ENCODE results near the gene MAGEA9. TPM values are rescaled to one million over a fixed set of nuclear protein-coding genes. Genes with fewer than 3 reads are reported as not detected.
A peak's percentile ranks its signal among the peaks of the same experiment; 100 is the strongest.
"Not testable (repeated sequence)": the region's sequence is repeated elsewhere in the genome, so short reads cannot be mapped to it uniquely, and the experiment has no call there.

The MAGEA9 gene
- total RNA-seq, 4 donors from 2014 or later, result not detected

DNA sequence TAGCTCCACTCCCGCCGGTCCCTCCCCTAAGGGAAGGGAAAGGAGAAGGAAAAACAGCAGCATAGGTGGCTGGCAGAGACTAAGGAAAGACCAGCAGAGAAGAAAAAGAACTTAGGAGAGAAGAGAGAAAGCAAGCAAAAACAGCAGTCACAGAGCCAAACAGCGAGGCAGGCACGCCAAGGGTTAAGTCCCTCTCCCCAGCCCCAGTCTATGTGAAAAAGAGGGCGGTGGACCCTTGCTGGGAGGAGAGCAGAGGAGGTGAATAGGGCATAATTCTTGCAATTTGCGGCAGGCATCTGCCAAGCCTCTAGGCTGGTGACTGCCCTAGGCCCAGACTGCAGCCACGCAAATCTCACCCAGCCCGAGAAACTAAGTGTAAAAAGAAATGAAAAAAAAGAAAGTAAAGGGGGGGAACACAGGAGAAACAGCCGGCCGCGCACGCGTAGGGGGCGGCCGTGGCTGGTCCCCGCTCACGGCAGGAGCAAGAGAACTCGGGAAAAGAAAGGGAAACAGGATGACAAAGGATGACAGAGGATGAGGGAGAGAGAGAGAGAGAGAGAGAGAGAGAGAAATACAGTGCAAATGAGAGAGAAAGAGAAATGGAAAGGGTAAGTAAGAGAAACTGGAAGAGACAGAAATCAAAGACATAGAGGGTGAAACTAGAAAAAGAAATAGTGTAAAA is 48.6 kb downstream of the MAGEA9 start:
- TF ChIP-seq, protein P1, sequence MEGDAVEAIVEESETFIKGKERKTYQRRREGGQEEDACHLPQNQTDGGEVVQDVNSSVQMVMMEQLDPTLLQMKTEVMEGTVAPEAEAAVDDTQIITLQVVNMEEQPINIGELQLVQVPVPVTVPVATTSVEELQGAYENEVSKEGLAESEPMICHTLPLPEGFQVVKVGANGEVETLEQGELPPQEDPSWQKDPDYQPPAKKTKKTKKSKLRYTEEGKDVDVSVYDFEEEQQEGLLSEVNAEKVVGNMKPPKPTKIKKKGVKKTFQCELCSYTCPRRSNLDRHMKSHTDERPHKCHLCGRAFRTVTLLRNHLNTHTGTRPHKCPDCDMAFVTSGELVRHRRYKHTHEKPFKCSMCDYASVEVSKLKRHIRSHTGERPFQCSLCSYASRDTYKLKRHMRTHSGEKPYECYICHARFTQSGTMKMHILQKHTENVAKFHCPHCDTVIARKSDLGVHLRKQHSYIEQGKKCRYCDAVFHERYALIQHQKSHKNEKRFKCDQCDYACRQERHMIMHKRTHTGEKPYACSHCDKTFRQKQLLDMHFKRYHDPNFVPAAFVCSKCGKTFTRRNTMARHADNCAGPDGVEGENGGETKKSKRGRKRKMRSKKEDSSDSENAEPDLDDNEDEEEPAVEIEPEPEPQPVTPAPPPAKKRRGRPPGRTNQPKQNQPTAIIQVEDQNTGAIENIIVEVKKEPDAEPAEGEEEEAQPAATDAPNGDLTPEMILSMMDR (IDR thresholded peaks at IDR 0.05), result no peak
- no peak for TF ChIP-seq POLR2A (IDR thresholded peaks at IDR 0.05)
- no peaks in the 10 kb centered on the region for H3K9me3 ChIP-seq
- DNase-seq, result peak; percentile 3 to 8
- no peaks in the 10 kb centered on the region for H3K36me3 ChIP-seq
- H3K27me3 ChIP-seq, result no peaks in the 10 kb centered on the region
- H3K4me3 ChIP-seq (replicated peaks in 1 of 3), result no peak overlapping the region
- 7 to 12% methylated on average over 18 of the region's 18 CpGs for WGBS, 2 donors
- intact Hi-C loops (cut with DNase I), result no loop called here
- H3K4me1 ChIP-seq, result no peaks in the 10 kb centered on the region
- no peak overlapping the region for H3K27ac ChIP-seq

GRCh38 chrX:149831473-149831872 is 49.7 kb downstream of the MAGEA9 start:
- H3K27me3 ChIP-seq, result no peaks in the 10 kb centered on the region
- no peaks in the 10 kb centered on the region for H3K9me3 ChIP-seq
- WGBS, 2 donors, result 90 to 93% methylated on average over 2 of the region's 2 CpGs
- H3K4me1 ChIP-seq, result no peaks in the 10 kb centered on the region
- DNase-seq, result no peak
- TF ChIP-seq POLR2A (IDR thresholded peaks at IDR 0.05), result no peak
- TF ChIP-seq, protein P1 (IDR thresholded peaks at IDR 0.05), result no peak
- intact Hi-C loops (cut with DNase I), result no loop called here
- H3K4me3 ChIP-seq (replicated peaks in 1 of 3), result no peak overlapping the region
- H3K36me3 ChIP-seq, result no peaks in the 10 kb centered on the region
- H3K27ac ChIP-seq, result no peak overlapping the region

- DNase-seq; H3K9me3 ChIP-seq; H3K4me3 ChIP-seq (replicated peaks in 1 of 3); H3K27ac ChIP-seq; H3K27me3 ChIP-seq; H3K36me3 ChIP-seq; H3K4me1 ChIP-seq; intact Hi-C loops (cut with DNase I): not testable (repeated sequence)
- 73 to 75% methylated on average over 5 of the region's 5 CpGs for WGBS, 2 donors
Measured at GRCh38 chrX:149836728-149837127, 55.0 kb downstream of the MAGEA9 start.

GRCh38 chrX:149837167-149837566 is 55.4 kb downstream of the MAGEA9 start:
- DNase-seq, result no peak
- H3K27ac ChIP-seq, result no peak overlapping the region
- intact Hi-C loops (cut with DNase I), result no loop called here
- no peak overlapping the region for H3K4me3 ChIP-seq (replicated peaks in 1 of 3)
- no peaks in the 10 kb centered on the region for H3K36me3 ChIP-seq
- TF ChIP-seq POLR2A (IDR thresholded peaks at IDR 0.05), result no peak
- TF ChIP-seq, protein P1 (IDR thresholded peaks at IDR 0.05), result no peak
- H3K9me3 ChIP-seq, result no peaks in the 10 kb centered on the region
- no peaks in the 10 kb centered on the region for H3K27me3 ChIP-seq
- no peaks in the 10 kb centered on the region for H3K4me1 ChIP-seq

Small RNA genes within 50 kb of the gene (small RNA-seq; reads per million reads assigned to genes)
- gene AC244098.1, result not detected
- not detected for gene AC244098.2
- gene AC244098.3, result not detected

Other genes with a start within 250 kb of the MAGEA9 start
- gene EOLA1, start 240.9 kb upstream of the MAGEA9 start, total RNA-seq, result 10 to 100 TPM; 12.9 to 20.1 (median 17.5) TPM
- not detected for gene HSFX3, start 232.0 kb upstream of the MAGEA9 start, total RNA-seq
- not detected for gene MAGEA9B, start 194.5 kb upstream of the MAGEA9 start, total RNA-seq
- under 1 TPM in 1 of 4 donors, not detected in 3; 0.81 TPM for gene HSFX2, start 186.6 kb upstream of the MAGEA9 start, total RNA-seq
- gene TMEM185A, start 150.1 kb upstream of the MAGEA9 start, total RNA-seq, result 10 to 100 TPM; 11.7 to 16.1 (median 13.2) TPM
- gene MAGEA11, start 69.9 kb upstream of the MAGEA9 start, total RNA-seq, result not detected
- 1 to 10 TPM in 3 of 4 donors, under 1 TPM in 1; 0.54 to 3.4 (median 2.6) TPM for gene HSFX1, start 7.9 kb upstream of the MAGEA9 start, total RNA-seq
- gene MAGEA8, start 99.3 kb downstream of the MAGEA9 start, total RNA-seq, result not detected
- gene HSFX4, start 147.6 kb downstream of the MAGEA9 start, total RNA-seq, result not detected
- gene EOLA2, start 156.6 kb downstream of the MAGEA9 start, total RNA-seq, result 10 to 100 TPM; 21.2 to 28.2 (median 25.9) TPM